BJ (cell line): ENCODE data around the gene TCAP. TPM values are rescaled to one million over a fixed set of nuclear protein-coding genes. Genes with fewer than 3 reads are reported as not detected.

ENCODE experiments used
- CTCF ChIA-PET: fragments of 350-600 bp; formaldehyde crosslinking; extraction: SDS; loops from one replicate; lab custom pipeline; 2021; ENCODE audit warnings: antibody characterized with exemption, inconsistent platforms; lab: Yijun Ruan, JAX
- POLR2A ChIA-PET: fragments of 300-600 bp; sonication (Branson Sonifier 250); formaldehyde crosslinking; extraction: SDS; loops from one replicate; lab custom pipeline; 2021; ENCODE audit warnings: antibody characterized with exemption; lab: Charles Lee
- DNase-seq: peaks from one replicate; pipeline ENCODE4 v3.0.0-alpha.2; 2011; ENCODE audit warnings: low read depth
- H3K27me3 ChIP-seq: 2 replicates; pipeline ENCODE4 v1.6.0; 2011; ENCODE audit warnings: low read length; ENCODE audit not compliant: control insufficient read depth, insufficient read depth
- H3K36me3 ChIP-seq: 2 replicates; pipeline ENCODE4 v1.5.1; 2011; ENCODE audit warnings: low read length; ENCODE audit not compliant: control insufficient read depth, insufficient read depth
- H3K4me3 ChIP-seq: 2 replicates; pipeline ENCODE4 v1.5.1; 2011; ENCODE audit warnings: low read depth, mild to moderate bottlenecking, control low read depth, low read length
- polyA plus RNA-seq: library from polyadenylated mRNA; depleted of rRNA; stranded (reverse); fragments of >200 nt; gene quantifications from 2 replicates; pipeline ENCODE4 v1.2.3, GENCODE V29; 2011
- TF ChIP-seq, protein P1 (sequence below): IDR thresholded peaks from 2 replicates; pipeline ENCODE4 v1.5.1; 2011; ENCODE audit warnings: low read depth, mild to moderate bottlenecking, control low read depth, inconsistent platforms, low read length, moderate library complexity; ENCODE audit not compliant: insufficient read depth

Gene TCAP
- polyA plus RNA-seq, 1 experiment = 0.22 TPM

DNA sequence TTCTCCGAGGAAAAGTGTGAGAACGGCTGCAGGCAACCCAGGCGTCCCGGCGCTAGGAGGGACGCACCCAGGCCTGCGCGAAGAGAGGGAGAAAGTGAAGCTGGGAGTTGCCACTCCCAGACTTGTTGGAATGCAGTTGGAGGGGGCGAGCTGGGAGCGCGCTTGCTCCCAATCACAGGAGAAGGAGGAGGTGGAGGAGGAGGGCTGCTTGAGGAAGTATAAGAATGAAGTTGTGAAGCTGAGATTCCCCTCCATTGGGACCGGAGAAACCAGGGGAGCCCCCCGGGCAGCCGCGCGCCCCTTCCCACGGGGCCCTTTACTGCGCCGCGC lies 34.6 kb downstream of the TCAP start, which contains the start of gene ERBB2:
TSS of gene ERBB2 (plus strand) at position 247 of the 330 bp plus-strand sequence. CDS start 175 bp downstream, outside the sequence.
- TF ChIP-seq, protein P1, sequence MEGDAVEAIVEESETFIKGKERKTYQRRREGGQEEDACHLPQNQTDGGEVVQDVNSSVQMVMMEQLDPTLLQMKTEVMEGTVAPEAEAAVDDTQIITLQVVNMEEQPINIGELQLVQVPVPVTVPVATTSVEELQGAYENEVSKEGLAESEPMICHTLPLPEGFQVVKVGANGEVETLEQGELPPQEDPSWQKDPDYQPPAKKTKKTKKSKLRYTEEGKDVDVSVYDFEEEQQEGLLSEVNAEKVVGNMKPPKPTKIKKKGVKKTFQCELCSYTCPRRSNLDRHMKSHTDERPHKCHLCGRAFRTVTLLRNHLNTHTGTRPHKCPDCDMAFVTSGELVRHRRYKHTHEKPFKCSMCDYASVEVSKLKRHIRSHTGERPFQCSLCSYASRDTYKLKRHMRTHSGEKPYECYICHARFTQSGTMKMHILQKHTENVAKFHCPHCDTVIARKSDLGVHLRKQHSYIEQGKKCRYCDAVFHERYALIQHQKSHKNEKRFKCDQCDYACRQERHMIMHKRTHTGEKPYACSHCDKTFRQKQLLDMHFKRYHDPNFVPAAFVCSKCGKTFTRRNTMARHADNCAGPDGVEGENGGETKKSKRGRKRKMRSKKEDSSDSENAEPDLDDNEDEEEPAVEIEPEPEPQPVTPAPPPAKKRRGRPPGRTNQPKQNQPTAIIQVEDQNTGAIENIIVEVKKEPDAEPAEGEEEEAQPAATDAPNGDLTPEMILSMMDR = no peak
- Histone ChIP-seq H3K27me3 (no peaks in the 10 kb centered on the region), H3K36me3 (no peaks in the 10 kb centered on the region; the same call in 1 of the 2 replicates), H3K4me3 (peak within 1 kb of the TSS; percentile 84)
- ChIA-PET POLR2A (interaction anchor here (1.7 kb wide), 1 partner anchor 12 kb away, joined by 16 read pairs; the partner anchor contains the start of gene PGAP3), CTCF (interaction anchor here (1.0 to 3.2 kb wide), 10 partner anchors 11 to 77 kb away, joined by 3 to 18 read pairs (median 5); partner anchors contain the start of genes MIEN1 and PGAP3)
- peak; percentile 33 for DNase-seq

DNA sequence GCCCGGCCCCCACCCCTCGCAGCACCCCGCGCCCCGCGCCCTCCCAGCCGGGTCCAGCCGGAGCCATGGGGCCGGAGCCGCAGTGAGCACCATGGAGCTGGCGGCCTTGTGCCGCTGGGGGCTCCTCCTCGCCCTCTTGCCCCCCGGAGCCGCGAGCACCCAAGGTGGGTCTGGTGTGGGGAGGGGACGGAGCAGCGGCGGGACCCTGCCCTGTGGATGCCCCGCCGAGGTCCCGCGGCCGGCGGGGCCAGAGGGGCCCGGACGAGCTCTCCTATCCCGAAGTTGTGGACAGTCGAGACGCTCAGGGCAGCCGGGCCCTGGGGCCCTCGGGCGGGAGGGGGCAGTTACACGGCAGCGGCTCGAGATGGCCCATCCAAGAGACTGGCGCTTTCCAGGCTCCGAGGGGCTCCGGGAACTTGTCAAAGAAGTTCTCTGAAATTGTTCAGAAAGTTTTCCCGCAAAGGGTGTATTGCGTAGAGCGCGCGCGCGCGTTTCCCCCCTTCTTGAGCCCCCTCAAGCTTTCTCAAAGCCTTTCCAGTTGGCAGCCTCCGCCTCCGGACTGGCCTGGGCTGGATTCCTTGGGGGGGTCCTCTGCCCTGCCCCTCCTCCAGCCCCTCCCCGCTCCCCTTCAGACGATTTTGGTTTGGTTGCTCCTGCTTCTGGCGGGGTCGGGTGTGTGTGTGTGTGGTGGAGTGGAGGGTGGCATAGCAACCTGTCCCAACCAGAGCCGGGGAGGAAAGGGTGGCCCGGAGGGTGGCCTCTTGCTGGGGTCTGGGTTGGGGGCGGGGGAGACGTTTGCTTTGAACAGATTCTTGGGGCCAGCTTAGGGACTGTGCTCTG lies 35.2 kb downstream of the TCAP start:
- POLR2A ChIA-PET = interaction anchor here (1.7 kb wide), 1 partner anchor 12 kb away, joined by 16 read pairs; the partner anchor contains the start of gene PGAP3
- no peak for DNase-seq

DNA sequence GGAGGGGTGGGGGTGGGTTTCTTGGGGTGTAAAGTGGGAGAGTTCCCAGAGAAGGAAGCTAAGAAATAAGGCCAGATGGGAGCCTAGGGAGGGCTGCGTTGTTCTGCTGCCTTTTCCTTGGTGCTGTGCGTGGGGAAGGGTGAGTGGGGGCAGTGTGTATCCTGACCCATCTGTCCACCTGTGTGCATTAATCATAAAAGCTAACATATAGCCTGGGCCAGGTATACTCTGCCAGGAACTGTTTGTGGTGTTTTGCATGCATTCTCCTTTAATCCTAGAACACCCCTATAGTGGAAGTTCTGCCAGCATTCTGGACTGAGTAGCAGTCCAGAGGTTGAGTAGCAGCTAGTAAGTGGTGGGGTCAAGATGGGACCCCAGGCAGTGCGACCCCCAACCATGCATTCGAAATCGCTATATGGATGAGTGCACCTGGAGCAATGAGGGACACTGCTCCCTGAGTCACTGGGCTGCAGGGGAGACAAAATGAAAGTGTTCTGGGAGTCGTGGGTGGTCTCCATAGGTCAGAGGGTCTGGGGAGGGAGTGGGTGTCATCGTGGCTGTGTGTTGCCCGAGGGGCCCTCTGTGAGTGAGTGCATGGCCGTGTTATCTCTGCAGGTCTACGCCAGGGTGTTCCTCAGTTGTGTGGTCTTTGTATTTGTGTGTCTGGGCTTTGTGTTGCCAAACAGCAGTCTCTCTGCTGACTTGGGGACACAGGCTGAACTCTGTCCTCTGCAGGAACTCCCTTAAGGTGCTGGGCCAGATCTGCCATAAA lies 36.0 kb downstream of the TCAP start:
- peak overlapping the region; percentile 84 for H3K4me3 ChIP-seq
- POLR2A ChIA-PET = no interaction called here
- no peaks in the 10 kb centered on the region for H3K27me3 ChIP-seq
- no peaks in the 10 kb centered on the region; the same call in 1 of the 2 replicates for H3K36me3 ChIP-seq
- CTCF ChIA-PET = interaction anchor here (1.2 to 3.2 kb wide), 6 partner anchors 28 to 79 kb away, joined by 3 to 18 read pairs (median 6); partner anchors contain the start of gene MIEN1
- TF ChIP-seq, protein P1 = no peak
- DNase-seq = no peak

More for the DNA sequence above, 35.2 kb downstream of the TCAP start:
- TF ChIP-seq, protein P1 = no peak
- Histone ChIP-seq H3K27me3 (no peaks in the 10 kb centered on the region), H3K36me3 (no peaks in the 10 kb centered on the region; the same call in 1 of the 2 replicates), H3K4me3 (peak overlapping the region; percentile 84)
- CTCF ChIA-PET = interaction anchor here (1.0 to 3.2 kb wide), 12 partner anchors 10 to 78 kb away, joined by 3 to 18 read pairs (median 5); partner anchors contain the start of genes MIEN1 and PGAP3

DNA sequence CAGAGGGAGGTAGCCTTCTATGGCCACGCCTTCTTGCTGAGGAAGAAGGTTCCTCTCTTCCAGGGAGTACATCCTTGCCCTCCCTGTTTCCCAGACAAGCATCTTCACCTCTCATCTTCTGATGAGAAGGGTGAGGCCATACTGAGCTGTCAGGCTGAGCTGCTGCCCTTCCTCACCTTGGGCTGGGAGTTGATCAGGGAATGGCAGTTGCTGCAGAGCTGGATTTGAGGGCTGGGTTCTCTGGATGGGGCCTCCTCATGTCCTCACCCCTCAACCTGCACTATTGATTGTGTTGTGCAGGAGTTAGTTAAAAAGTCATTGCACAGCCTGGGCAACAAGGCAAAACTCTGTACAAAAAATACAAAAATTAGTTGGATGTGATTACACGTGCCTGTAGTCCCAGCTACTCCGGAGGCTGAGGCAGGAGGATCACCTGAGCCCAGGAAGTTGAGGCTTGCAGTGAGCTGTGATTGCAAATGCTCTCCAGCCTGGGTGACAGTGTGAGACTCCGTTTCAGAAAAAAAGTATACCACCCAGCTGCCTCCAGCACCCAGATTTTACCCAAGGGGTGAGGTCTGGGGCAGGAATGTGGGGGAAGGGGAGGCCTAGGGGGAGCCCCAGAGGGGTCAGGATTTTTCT lies 36.8 kb downstream of the TCAP start:
- H3K27me3 ChIP-seq = no peaks in the 10 kb centered on the region
- peaks cover under 1% of the 10 kb centered on the region for H3K36me3 ChIP-seq
- DNase-seq = no peak
- H3K4me3 ChIP-seq = no peak overlapping the region
- TF ChIP-seq, protein P1 = no peak
- CTCF ChIA-PET = interaction anchor here (2.9 kb wide), 1 partner anchor 28 kb away, joined by 9 read pairs; the partner anchor contains the start of gene MIEN1
- POLR2A ChIA-PET = no interaction called here
